Measurements from ENCODE around the gene SMOC2.

SMOC2 gene

DNA sequence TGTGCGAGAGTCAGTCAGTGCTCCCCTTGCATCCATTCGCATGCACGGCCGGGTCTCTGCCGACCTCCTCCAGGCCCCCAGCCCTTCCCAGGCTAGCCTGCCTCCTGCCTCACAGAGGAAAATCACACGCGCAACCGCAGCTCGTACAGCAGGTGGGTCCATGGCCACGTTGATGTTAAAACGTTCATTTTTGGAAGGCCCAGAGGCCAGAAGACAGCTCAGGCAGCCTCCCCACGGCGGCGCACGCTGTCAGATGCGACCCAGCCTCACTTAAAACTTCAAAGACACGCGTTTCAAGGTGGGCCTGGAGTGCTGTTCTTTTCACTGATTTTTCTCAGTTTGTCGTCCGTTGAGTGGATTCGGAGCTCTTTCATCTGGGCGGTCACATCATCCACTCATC lies 276.5 kb downstream of the SMOC2 start:
- DNase-seq = no peak

Data from activated effector memory CD4-positive, alpha-beta T cell treated with Interleukin-2 at 50 U/mL for 16 hours (primary cell).